K562 (cell line): Measurements from ENCODE around the gene NFATC4. TPM values are rescaled to one million over a fixed set of nuclear protein-coding genes. Genes with fewer than 3 reads are reported as not detected.

Experiments used
- ATAC-seq: fragments of 200-7000 bp; cut with Tn5 transposase; 3 replicates; pipeline ENCODE4 v1.9.1; 2020; ENCODE audit warnings: moderate library complexity
- BruUV-seq: library from RNA; stranded (reverse); fragments of 400-500 nt; replicated peaks from 2 replicates; lab custom pipeline; 2021; lab: Mats Ljungman, UMichigan
- CTCF ChIA-PET: fragments of 300-600 bp; formaldehyde crosslinking; extraction: SDS; loops from one replicate; lab custom pipeline; 2021; ENCODE audit warnings: low intra/inter-chr PET ratio; lab: Yijun Ruan, JAX
- POLR2A ChIA-PET: fragments of 300-600, 350-650 bp; sonication (Branson Sonifier 250); formaldehyde crosslinking; extraction: SDS; loops from one replicate; lab custom pipeline; 2021; ENCODE audit warnings: antibody characterized with exemption, inconsistent platforms; lab: Yijun Ruan, JAX
- DNase-seq, 4 experiments: peaks; one replicate each; pipeline versions ENCODE4 v3.0.0 to v3.0.0-alpha.2; 2011 to 2018; ENCODE audit warnings: low spot score in 3 of 4, mixed read lengths in 3 of 4; ENCODE audit errors: extremely low read depth in 1 of 4
- FAIRE-seq: peaks from 2 replicates; lab custom pipeline; 2011; peaks lifted over from hg19 to GRCh38; lab: Jason Lieb, UNC
- H2AFZ ChIP-seq: 2 replicates; pipeline ENCODE4 v1.6.0; 2011; ENCODE audit warnings: low read depth, low read length, control low read depth, inconsistent platforms
- H3K27ac ChIP-seq: fragments of 200-600 bp; 3 replicates; pipeline ENCODE4 v1.8.0; 2011; ENCODE audit warnings: low read depth, mild to moderate bottlenecking, control low read depth, inconsistent platforms, low read length, moderate library complexity, mixed read lengths; ENCODE audit errors: extremely low read depth
- H3K27me3 ChIP-seq, 2 experiments: fragments of 300-600 bp in 1 of 2; 2 replicates in 1 of 2; 3 replicates in 1 of 2; pipeline versions ENCODE4 v1.6.0 to v1.8.0; 2011; ENCODE audit warnings: inconsistent platforms in 2 of 2, low read length in 2 of 2, mild to moderate bottlenecking in 1 of 2, mixed read lengths in 1 of 2, moderate library complexity in 1 of 2; ENCODE audit not compliant: control insufficient read depth in 2 of 2, insufficient read depth in 2 of 2
- H3K36me3 ChIP-seq: fragments of 300-600 bp; 3 replicates; pipeline ENCODE4 v1.8.0; 2011; ENCODE audit warnings: mild to moderate bottlenecking, low read length, inconsistent platforms; ENCODE audit not compliant: control insufficient read depth, insufficient read depth
- H3K4me1 ChIP-seq, 2 experiments: fragments of 200-600 bp in 1 of 2; replicated peaks in 1 of 2; 2 replicates in 1 of 2; 3 replicates in 1 of 2; pipeline versions ENCODE4 v1.5.1 to v1.8.0; 2011; ENCODE audit warnings: inconsistent platforms in 2 of 2, low read length in 2 of 2, mild to moderate bottlenecking in 1 of 2, mixed read lengths in 1 of 2, moderate library complexity in 1 of 2; ENCODE audit not compliant: control insufficient read depth in 2 of 2, insufficient read depth in 2 of 2
- H3K4me2 ChIP-seq: 2 replicates; pipeline ENCODE4 v1.6.1; 2011; ENCODE audit warnings: low read length, control low read depth, inconsistent platforms, mixed read lengths; ENCODE audit not compliant: insufficient read depth
- H3K4me3 ChIP-seq: fragments of 200-600 bp; sonication (generic), shearing (Covaris generic); 2 replicates; pipeline ENCODE4 v1.5.1; 2016; ENCODE audit warnings: control low read depth, inconsistent platforms
- H3K79me2 ChIP-seq: fragments of 200-600 bp; 3 replicates; pipeline ENCODE4 v1.8.0; 2011; ENCODE audit warnings: low read length, inconsistent platforms; ENCODE audit not compliant: control insufficient read depth, insufficient read depth
- H3K9ac ChIP-seq, 2 experiments: 2 replicates each; pipeline versions ENCODE4 v1.6.0 to v1.6.1; 2011; ENCODE audit warnings: low read depth in 2 of 2, low read length in 2 of 2, control low read depth in 1 of 2, inconsistent platforms in 1 of 2, mild to moderate bottlenecking in 1 of 2, mixed read lengths in 1 of 2; ENCODE audit not compliant: insufficient read depth in 1 of 2
- H3K9me1 ChIP-seq: one replicate; pipeline ENCODE4 v1.6.0; 2011; ENCODE audit warnings: inconsistent platforms, mild to moderate bottlenecking, low read length, moderate library complexity; ENCODE audit not compliant: control insufficient read depth, insufficient read depth
- H3K9me3 ChIP-seq: replicated peaks from 2 replicates; pipeline ENCODE4 v1.5.1; 2011; ENCODE audit warnings: low read depth, low read length, inconsistent platforms; ENCODE audit not compliant: control insufficient read depth, insufficient read depth
- H4K20me1 ChIP-seq: replicated peaks from 2 replicates; pipeline ENCODE4 v1.6.1; 2011; ENCODE audit warnings: low read length, inconsistent platforms, mixed read lengths; ENCODE audit not compliant: control insufficient read depth, insufficient read depth
- CBX8 ChIP-seq: fragments of 200-600 bp; sonication (generic); IDR thresholded peaks from 2 replicates; pipeline ENCODE4 v1.6.1; 2012; ENCODE audit warnings: borderline replicate concordance, mixed run types, low read depth, mild to moderate bottlenecking, moderate library complexity, mixed read lengths, low read length, control low read depth, inconsistent platforms; ENCODE audit not compliant: poor library complexity, severe bottlenecking; ENCODE audit errors: extremely low read depth
- EWSR1 ChIP-seq: fragments of 450-650 bp; IDR thresholded peaks from 2 replicates; pipeline ENCODE4 v1.6.1; 2018; ENCODE audit warnings: borderline replicate concordance, mild to moderate bottlenecking, low read depth, moderate library complexity; ENCODE audit not compliant: partially characterized antibody
- GABPB1 ChIP-seq: sonication (generic); formaldehyde crosslinking; IDR thresholded peaks from 2 replicates; pipeline ENCODE4 v1.8.0; 2022; ENCODE audit warnings: mild to moderate bottlenecking, missing genetic modification reagents
- GATAD2B ChIP-seq: fragments of 450-650 bp; IDR thresholded peaks from 2 replicates; pipeline ENCODE4 v1.6.1; 2017; ENCODE audit warnings: mild to moderate bottlenecking, borderline replicate concordance
- HNRNPK ChIP-seq: fragments of 200-400 bp; formaldehyde crosslinking; IDR thresholded peaks from one replicate; pipeline ENCODE4 v1.6.1; 2018; ENCODE audit warnings: mild to moderate bottlenecking, low read depth, low read length; ENCODE audit not compliant: poor library complexity, severe bottlenecking
- JUN ChIP-seq, 2 experiments: sonication (generic) in 1 of 2; formaldehyde crosslinking in 1 of 2; IDR thresholded peaks; 2 replicates each; pipeline versions ENCODE4 v1.6.1 to v1.8.0; 2012 to 2022; ENCODE audit warnings: borderline replicate concordance in 2 of 2, mild to moderate bottlenecking in 2 of 2, improper control_type of control experiment in 1 of 2, low read depth in 1 of 2, low read length in 1 of 2, missing genetic modification reagents in 1 of 2
- KAT8 ChIP-seq: fragments of 450-650 bp; IDR thresholded peaks from 2 replicates; pipeline ENCODE4 v1.6.1; 2016; ENCODE audit warnings: low read depth, mild to moderate bottlenecking
- SPI1 ChIP-seq: IDR thresholded peaks from 2 replicates; pipeline ENCODE4 v1.6.1; 2011; ENCODE audit warnings: low read depth, low read length, control low read depth, borderline replicate concordance
- YY1 ChIP-seq, 3 experiments: IDR thresholded peaks; 2 replicates each; pipeline ENCODE4 v1.6.1; 2011; ENCODE audit warnings: low read length in 2 of 3, mild to moderate bottlenecking in 2 of 3, moderate library complexity in 2 of 3, borderline replicate concordance in 1 of 3, control low read depth in 1 of 3, low read depth in 1 of 3; ENCODE audit not compliant: insufficient read depth in 3 of 3, insufficient replicate concordance in 2 of 3, control insufficient read depth in 1 of 3, insufficient read length in 1 of 3; ENCODE audit errors: extremely low read depth in 1 of 3
- ZNF3 ChIP-seq: fragments of 250-450 bp; sonication (Bioruptor Pico); IDR thresholded peaks from 2 replicates; pipeline ENCODE4 v1.5.0; 2021; ENCODE audit warnings: mild to moderate bottlenecking, moderate library complexity
- WGBS: fragments of 100-300 bp; shearing (Covaris generic); methylation state at CpG from one replicate; pipeline ENCODE4 v1.1.6; 2016; ENCODE audit warnings: low coverage, mixed read lengths; ENCODE audit not compliant: insufficient coverage; ENCODE audit errors: missing lambda C conversion rate; 5-methylcytosine and 5-hydroxymethylcytosine counted together
- in situ Hi-C: fragments of 300-500 bp; cut with MboI; formaldehyde crosslinking; loops from 4 replicates; pipeline ENCODE4 v1.15.0; 2018; ENCODE audit warnings: inconsistent platforms, mixed read lengths
- intact Hi-C: fragments of 100-400 bp; cut with micrococcal nuclease; formaldehyde crosslinking; loops from 2 replicates; pipeline ENCODE4 v1.14.2; 2022
- polyA plus RNA-seq, 8 experiments: library from polyadenylated mRNA; depleted of rRNA in 4 of 8; stranded (reverse) in 5 of 8; unstranded in 3 of 8; fragments of >200 nt; fragmentation: Nextera tagmentation in 2 of 8; fragmentation: Illumina TruSeq in 1 of 8; extraction: Ambion mirVana in 2 of 8; extraction: Trizol in 1 of 8; gene quantifications; 2 replicates each; pipeline versions ENCODE4 v1.2.1 to v1.2.3, GENCODE V29; 2011 to 2014; ENCODE audit warnings: inconsistent platforms in 1 of 8, missing spikeins in 1 of 8
- total RNA-seq, 7 experiments: library from RNA; depleted of rRNA in 6 of 7; stranded (reverse); fragments of >200 nt in 6 of 7; fragmentation: Illumina TruSeq in 2 of 7; extraction: Trizol in 2 of 7; gene quantifications; 2 replicates each; pipeline versions ENCODE4 v1.2.1 to v1.2.3, GENCODE V29; 2011 to 2021; ENCODE audit warnings: low replicate concordance in 1 of 7
- TF ChIP-seq, protein P1 (sequence below): fragments of 250-450 bp; sonication (Bioruptor Pico); IDR thresholded peaks from 2 replicates; pipeline ENCODE4 v1.8.0; 2022; ENCODE audit warnings: inconsistent platforms
- TF ChIP-seq, protein P2 (sequence below), 3 experiments: fragments of 200-800 bp in 1 of 3; sonication (Bioruptor generic) in 1 of 3; sonication (generic) in 1 of 3; formaldehyde crosslinking in 1 of 3; IDR thresholded peaks; 2 replicates each; pipeline versions ENCODE4 v1.6.1 to v1.8.0; 2016 to 2022; ENCODE audit warnings: mild to moderate bottlenecking in 2 of 3, missing compliant biosample characterization in 2 of 3, missing genetic modification characterization in 2 of 3, missing genetic modification reagents in 1 of 3

The NFATC4 gene
- total and polyA plus RNA-seq, 9 of the 15 experiments (the other 6 are each of a cell fraction or from before 2014, with no cell fraction given), result 0.25 to 3.8 (median 0.78) TPM; not detected in 1

DNA sequence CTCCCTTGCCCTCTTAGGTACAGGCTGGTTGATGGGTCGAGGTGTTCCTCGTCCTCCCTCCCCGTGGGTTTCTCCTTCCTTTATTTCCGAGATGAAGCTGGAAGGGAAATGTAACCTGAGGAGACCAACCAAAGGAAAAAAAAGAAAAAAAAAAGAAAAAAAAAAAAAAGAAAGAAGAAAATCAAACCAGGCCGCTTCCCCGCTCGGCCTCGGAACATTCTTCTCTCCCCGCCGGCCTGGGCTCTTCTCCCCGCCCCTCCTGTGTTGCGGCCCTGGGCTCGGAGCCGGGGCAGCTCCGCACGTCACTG is 1.6 kb upstream of the NFATC4 start:
- POLR2A ChIA-PET, result interaction anchor here (0.6 to 1.2 kb wide), 3 partner anchors 11 to 27 kb away, joined by 3 to 4 read pairs (median 4); partner anchors contain the start of gene RIPK3
- Histone ChIP-seq H3K79me2 (no peaks in the 10 kb centered on the region), H3K27ac (peak overlapping the region; percentile 69), H2AFZ (peak overlapping the region; percentile 61), H3K9me3 (no peaks in the 10 kb centered on the region), H3K4me2 (peak overlapping the region; percentile 58), H3K4me3 (peak overlapping the region; percentile 43), H3K36me3 (no peaks in the 10 kb centered on the region), H3K4me1 (peaks cover 12 to 45% of the 10 kb centered on the region in 2 experiments; a peak in 4 of 5 replicates), H3K9me1 (no peaks in the 10 kb centered on the region), H3K9ac (peak overlapping the region; percentile 55 to 84; a peak in 3 of 4 replicates), H4K20me1 (no peaks in the 10 kb centered on the region), H3K27me3 (no peaks in the 10 kb centered on the region)
- no TSS peak for BruUV-seq
- FAIRE-seq (no peak), DNase-seq (no peak), ATAC-seq (peak; percentile 65; the same call in 2 of the 3 replicates)
- TF ChIP-seq HNRNPK (no peak), KAT8 (no peak), GABPB1 (CRISPR knock-in tag) (no peak), YY1 (IDR thresholded peaks at IDR 0.05; ENCODE audit: borderline replicate concordance in 1 of 3, control insufficient read depth in 1 of 3, extremely low read depth in 1 of 3, insufficient read depth in 3 of 3, insufficient read length in 1 of 3, insufficient replicate concordance in 2 of 3, low read depth in 1 of 3, low read length in 2 of 3) (no peak), CBX8 (no peak), GATAD2B (no peak), JUN (IDR thresholded peaks at IDR 0.05; ENCODE audit: borderline replicate concordance, low read depth, low read length) (no peak), JUN (CRISPR knock-in tag; IDR thresholded peaks at IDR 0.05; ENCODE audit: borderline replicate concordance) (no peak), ZNF3 (CRISPR knock-in tag) (no peak), SPI1 (no peak), EWSR1 (no peak)
- TF ChIP-seq, protein P1, sequence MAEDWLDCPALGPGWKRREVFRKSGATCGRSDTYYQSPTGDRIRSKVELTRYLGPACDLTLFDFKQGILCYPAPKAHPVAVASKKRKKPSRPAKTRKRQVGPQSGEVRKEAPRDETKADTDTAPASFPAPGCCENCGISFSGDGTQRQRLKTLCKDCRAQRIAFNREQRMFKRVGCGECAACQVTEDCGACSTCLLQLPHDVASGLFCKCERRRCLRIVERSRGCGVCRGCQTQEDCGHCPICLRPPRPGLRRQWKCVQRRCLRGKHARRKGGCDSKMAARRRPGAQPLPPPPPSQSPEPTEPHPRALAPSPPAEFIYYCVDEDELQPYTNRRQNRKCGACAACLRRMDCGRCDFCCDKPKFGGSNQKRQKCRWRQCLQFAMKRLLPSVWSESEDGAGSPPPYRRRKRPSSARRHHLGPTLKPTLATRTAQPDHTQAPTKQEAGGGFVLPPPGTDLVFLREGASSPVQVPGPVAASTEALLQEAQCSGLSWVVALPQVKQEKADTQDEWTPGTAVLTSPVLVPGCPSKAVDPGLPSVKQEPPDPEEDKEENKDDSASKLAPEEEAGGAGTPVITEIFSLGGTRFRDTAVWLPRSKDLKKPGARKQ, result no peak
- TF ChIP-seq, protein P2, sequence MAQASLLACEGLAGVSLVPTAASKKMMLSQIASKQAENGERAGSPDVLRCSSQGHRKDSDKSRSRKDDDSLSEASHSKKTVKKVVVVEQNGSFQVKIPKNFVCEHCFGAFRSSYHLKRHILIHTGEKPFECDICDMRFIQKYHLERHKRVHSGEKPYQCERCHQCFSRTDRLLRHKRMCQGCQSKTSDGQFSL (CRISPR knock-in tag; IDR thresholded peaks at IDR 0.05), result no peak
- TF ChIP-seq, protein P2 (tag; IDR thresholded peaks at IDR 0.05), result no peak
- in situ Hi-C loops, result no loop called here
- WGBS, result 0% methylated on average over 1 of the region's 16 CpGs
- intact Hi-C loops, result loop anchor here (5.0 kb wide), 1 partner anchor 34 kb away; no protein-coding TSS in a partner anchor
- CTCF ChIA-PET, result no interaction called here
